GM18870 (cell line): ENCODE measurements around the gene ACOX1.

Experiments
- ATAC-seq: cut with Tn5 transposase; IDR thresholded peaks from one replicate; pipeline ENCODE4 v1.9.1; 2021; ENCODE audit warnings: moderate library complexity; ENCODE audit not compliant: unreplicated experiment

The ACOX1 gene

GRCh38 chr17:75978938-75979704 is at the start of gene ACOX1, which contains the start of gene TEN1:
Gene ACOX1 (minus strand): TSS chr17:75979166. CDS start chr17:75979073, 93 bp downstream.
Gene TEN1 (plus strand): TSS chr17:75979240. CDS start chr17:75986193, 6,953 bp downstream.
- peak; percentile 63 for ATAC-seq

GRCh38 chr17:76027159-76027839 is 48.3 kb upstream of the ACOX1 start, which contains the start of gene EVPL:
Gene EVPL (minus strand): TSS chr17:76027306. CDS start chr17:76027198, 108 bp downstream.
- ATAC-seq = no peak

- no peak for ATAC-seq
Measured at GRCh38 chr17:76026714-76027158, 47.8 kb upstream of the ACOX1 start.

- ATAC-seq = no peak
Measured at GRCh38 chr17:76025294-76025693, 46.3 kb upstream of the ACOX1 start.

GRCh38 chr17:76024353-76024752 is 45.4 kb upstream of the ACOX1 start:
- ATAC-seq = no peak

GRCh38 chr17:76023900-76024237 is 44.9 kb upstream of the ACOX1 start:
- no peak for ATAC-seq

GRCh38 chr17:76022973-76023899 is 44.3 kb upstream of the ACOX1 start:
- ATAC-seq = no peak

GRCh38 chr17:76022285-76022684 is 43.3 kb upstream of the ACOX1 start:
- no peak for ATAC-seq

GRCh38 chr17:76019833-76020467 is 41.0 kb upstream of the ACOX1 start:
- no peak for ATAC-seq

GRCh38 chr17:76018801-76019200 is 39.8 kb upstream of the ACOX1 start:
- ATAC-seq = no peak

- ATAC-seq = no peak
Measured at GRCh38 chr17:76018340-76018680, 39.3 kb upstream of the ACOX1 start.

GRCh38 chr17:76017481-76018339 is 38.7 kb upstream of the ACOX1 start:
- no peak for ATAC-seq

- no peak for ATAC-seq
Measured at GRCh38 chr17:76014925-76015261, 35.9 kb upstream of the ACOX1 start.

- ATAC-seq = no peak
Measured at GRCh38 chr17:76014100-76014924, 35.3 kb upstream of the ACOX1 start.

GRCh38 chr17:76013377-76013932 is 34.5 kb upstream of the ACOX1 start:
- no peak for ATAC-seq

- ATAC-seq = no peak
Measured at GRCh38 chr17:76011951-76012350, 33.0 kb upstream of the ACOX1 start.

- ATAC-seq = no peak
Measured at GRCh38 chr17:76009969-76010661, 31.1 kb upstream of the ACOX1 start.

GRCh38 chr17:76009447-76009846 is 30.5 kb upstream of the ACOX1 start:
- ATAC-seq = no peak
